Measurements from ENCODE around the gene CCDC70. TPM values are rescaled to one million over a fixed set of nuclear protein-coding genes. Genes with fewer than 3 reads are reported as not detected.

Gene CCDC70
- total RNA-seq, 1 donor from 2014 or later, result not detected

DNA sequence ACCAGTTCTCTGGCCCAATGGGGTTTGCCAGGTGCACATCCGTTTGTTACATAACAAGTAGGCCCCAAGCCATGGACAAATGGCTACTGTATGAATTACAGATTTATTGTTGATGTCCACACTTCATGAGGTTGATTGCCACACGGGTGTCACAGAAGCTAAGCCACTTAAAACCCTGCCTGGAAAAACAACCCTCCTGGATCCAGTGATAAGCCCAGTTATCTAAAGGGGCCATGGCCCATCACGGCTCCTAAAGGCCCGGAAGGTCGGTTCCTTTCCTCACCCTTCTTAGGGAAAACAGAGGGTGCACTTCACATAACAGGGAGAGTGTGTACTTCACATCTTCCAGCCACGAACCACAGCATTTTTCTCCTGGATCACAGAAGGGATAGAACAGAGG lies 20.9 kb upstream of the CCDC70 start:
- no peaks in the 10 kb centered on the region for H3K27me3 ChIP-seq (ENCODE audit: control insufficient read depth in 3 of 3, insufficient read depth in 3 of 3, low read length in 3 of 3)
- H3K36me3 ChIP-seq (ENCODE audit: control insufficient read depth in 3 of 3, insufficient read depth in 3 of 3, low read length in 3 of 3), result no peaks in the 10 kb centered on the region
- H3K4me3 ChIP-seq (ENCODE audit: low read length in 3 of 3), result no peak overlapping the region
- H3K9me3 ChIP-seq (ENCODE audit: control insufficient read depth in 3 of 3, low read length in 3 of 3), result no peaks in the 10 kb centered on the region
- peaks cover 2 to 6% (median 3%) of the 10 kb centered on the region in 3 donors for H3K4me1 ChIP-seq (ENCODE audit: control insufficient read depth in 3 of 3, insufficient read depth in 3 of 3, low read length in 3 of 3)
- H3K9ac ChIP-seq (ENCODE audit: low read depth in 1 of 3, low read length in 3 of 3), result no peak overlapping the region
- H3K27ac ChIP-seq (ENCODE audit: low read depth, low read length), result no peak overlapping the region

DNA sequence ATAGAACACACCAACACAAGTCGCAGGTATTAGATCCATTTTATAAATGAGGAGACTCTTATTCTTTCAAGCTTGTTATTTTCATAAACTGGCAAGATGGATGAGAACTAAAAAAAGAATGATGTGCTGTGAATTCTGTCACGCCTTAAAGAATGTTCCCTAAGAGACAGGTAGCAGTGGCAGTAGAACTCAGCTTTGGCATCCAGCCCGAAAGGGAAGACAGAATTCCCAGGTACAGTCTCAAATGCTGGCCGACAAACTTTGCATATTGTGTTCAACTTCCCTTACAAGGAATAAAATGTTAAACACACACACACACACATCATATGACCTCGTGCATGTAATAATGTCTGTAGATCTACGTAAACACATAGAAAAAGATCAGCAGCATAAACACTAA lies 20.0 kb upstream of the CCDC70 start:
- Histone ChIP-seq H3K27ac (ENCODE audit: low read depth, low read length) (no peak overlapping the region), H3K4me1 (ENCODE audit: control insufficient read depth in 3 of 3, insufficient read depth in 3 of 3, low read length in 3 of 3) (peaks cover 2 to 6% (median 3%) of the 10 kb centered on the region in 3 donors), H3K4me3 (ENCODE audit: low read length in 3 of 3) (no peak overlapping the region), H3K36me3 (ENCODE audit: control insufficient read depth in 3 of 3, insufficient read depth in 3 of 3, low read length in 3 of 3) (no peaks in the 10 kb centered on the region), H3K9ac (ENCODE audit: low read depth in 1 of 3, low read length in 3 of 3) (no peak overlapping the region), H3K27me3 (ENCODE audit: control insufficient read depth in 3 of 3, insufficient read depth in 3 of 3, low read length in 3 of 3) (no peaks in the 10 kb centered on the region), H3K9me3 (ENCODE audit: control insufficient read depth in 3 of 3, low read length in 3 of 3) (no peaks in the 10 kb centered on the region)

DNA sequence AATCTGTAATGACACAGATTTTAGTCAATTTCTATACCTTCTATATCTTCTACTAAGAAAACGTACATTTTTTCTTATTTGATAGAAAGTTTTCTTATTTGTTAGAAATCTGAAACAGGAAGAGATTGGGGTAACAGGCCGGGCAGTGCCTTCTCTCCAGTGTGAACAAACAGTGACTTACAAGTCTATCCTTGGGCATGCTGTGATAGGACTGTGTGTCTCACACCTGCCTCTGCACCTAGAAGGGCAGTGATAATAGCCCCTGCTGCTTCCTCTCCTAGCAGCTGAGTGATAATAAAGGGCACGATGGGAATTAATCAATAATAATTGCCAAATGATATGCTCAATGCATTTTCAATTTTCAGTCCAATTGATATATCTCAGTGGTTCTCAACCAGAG lies 18.2 kb upstream of the CCDC70 start:
- Histone ChIP-seq H3K27ac (ENCODE audit: low read depth, low read length) (no peak overlapping the region), H3K4me1 (ENCODE audit: control insufficient read depth in 3 of 3, insufficient read depth in 3 of 3, low read length in 3 of 3) (peaks cover 2 to 6% (median 3%) of the 10 kb centered on the region in 3 donors), H3K27me3 (ENCODE audit: control insufficient read depth in 3 of 3, insufficient read depth in 3 of 3, low read length in 3 of 3) (no peaks in the 10 kb centered on the region), H3K9me3 (ENCODE audit: control insufficient read depth in 3 of 3, low read length in 3 of 3) (no peaks in the 10 kb centered on the region), H3K4me3 (ENCODE audit: low read length in 3 of 3) (no peak overlapping the region), H3K36me3 (ENCODE audit: control insufficient read depth in 3 of 3, insufficient read depth in 3 of 3, low read length in 3 of 3) (no peaks in the 10 kb centered on the region), H3K9ac (ENCODE audit: low read depth in 1 of 3, low read length in 3 of 3) (no peak overlapping the region)

DNA sequence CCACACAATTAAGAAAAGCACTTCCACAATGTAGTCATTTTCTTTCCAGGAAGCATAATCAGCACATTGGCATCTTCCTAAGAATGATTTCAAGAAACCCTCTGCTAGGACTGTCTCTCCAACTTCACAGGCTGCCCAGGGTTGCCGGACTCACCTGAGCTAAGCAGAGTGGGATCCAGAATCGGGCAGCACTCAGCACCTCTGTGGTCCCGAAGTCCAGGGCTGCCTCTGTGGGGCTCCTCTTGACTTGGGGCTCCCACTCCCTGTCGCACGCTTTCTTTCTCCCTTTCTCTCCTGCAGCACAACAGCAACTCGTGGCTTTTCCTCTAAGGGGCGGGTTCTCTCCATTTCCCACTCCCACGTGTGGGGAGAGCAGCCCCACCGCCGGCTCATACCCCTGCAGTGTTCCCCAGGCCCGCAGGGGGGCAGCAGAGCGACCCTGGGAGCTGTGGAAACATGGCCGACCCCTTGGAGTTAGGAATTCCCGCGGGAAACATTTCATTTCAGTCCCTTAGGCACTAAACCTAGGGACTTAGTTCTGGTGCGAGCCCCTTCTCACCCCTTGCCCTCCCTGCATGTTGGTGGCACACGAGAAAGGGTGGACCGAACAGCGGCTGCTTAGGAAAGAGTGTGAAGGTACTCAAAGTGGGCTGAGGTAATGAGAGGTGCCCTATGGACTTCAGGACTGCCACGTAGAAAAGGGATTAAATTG lies 16.8 kb upstream of the CCDC70 start, which contains the start of gene TMEM272:
Gene TMEM272 (minus strand): TSS at position 316 of the 712 bp plus-strand sequence. CDS start 6,647 bp downstream, outside the sequence.
- no peaks in the 10 kb centered on the region for H3K36me3 ChIP-seq (ENCODE audit: control insufficient read depth in 3 of 3, insufficient read depth in 3 of 3, low read length in 3 of 3)
- H3K27me3 ChIP-seq (ENCODE audit: control insufficient read depth in 3 of 3, insufficient read depth in 3 of 3, low read length in 3 of 3), result no peaks in the 10 kb centered on the region
- no peak within 1 kb of the TSS for H3K27ac ChIP-seq (ENCODE audit: low read depth, low read length)
- H3K4me1 ChIP-seq (ENCODE audit: control insufficient read depth in 3 of 3, insufficient read depth in 3 of 3, low read length in 3 of 3), result peaks cover 2 to 6% (median 3%) of the 10 kb centered on the region in 3 donors
- no peak within 1 kb of the TSS for H3K9ac ChIP-seq (ENCODE audit: low read depth in 1 of 3, low read length in 3 of 3)
- no peaks in the 10 kb centered on the region for H3K9me3 ChIP-seq (ENCODE audit: control insufficient read depth in 3 of 3, low read length in 3 of 3)
- H3K4me3 ChIP-seq (ENCODE audit: low read length in 3 of 3), result peak within 1 kb of the TSS; percentile 19 to 54 (median 49)

DNA sequence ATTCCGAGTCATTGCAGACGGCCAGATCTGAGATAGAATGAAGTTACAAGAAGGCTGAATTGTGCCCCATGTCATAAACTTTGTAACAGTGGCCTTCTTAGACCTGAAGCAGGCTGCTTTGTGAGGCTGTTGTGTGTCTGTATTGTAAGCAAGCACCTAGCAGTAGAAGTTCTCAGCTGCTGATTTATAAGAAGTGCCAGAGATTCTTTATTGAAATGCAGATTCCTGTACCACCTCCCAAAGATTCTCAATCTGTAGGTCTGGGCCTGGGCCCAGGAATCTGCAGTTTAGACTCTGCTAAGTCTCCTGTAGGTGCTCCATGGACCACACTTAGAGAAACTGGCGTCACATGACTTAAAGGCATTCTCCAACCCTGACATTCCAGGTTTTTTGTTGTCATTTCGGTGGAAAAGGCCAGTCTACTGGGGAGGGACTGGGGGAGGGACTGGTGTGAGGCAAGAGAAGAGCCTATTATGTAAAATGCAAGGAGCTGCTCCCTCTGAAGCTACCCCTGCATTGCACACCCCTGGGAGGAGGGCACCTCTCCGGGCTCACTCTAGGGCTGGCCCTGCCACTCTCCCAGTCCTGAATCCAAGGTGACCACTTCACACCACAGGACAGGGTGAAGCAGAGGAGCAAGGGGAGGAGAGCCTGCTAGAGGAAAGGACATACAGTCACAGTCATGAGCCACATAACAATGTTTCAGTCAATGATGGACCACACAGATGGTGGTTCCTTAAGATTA lies 16.0 kb upstream of the CCDC70 start:
- Histone ChIP-seq H3K27me3 (ENCODE audit: control insufficient read depth in 3 of 3, insufficient read depth in 3 of 3, low read length in 3 of 3) (no peaks in the 10 kb centered on the region), H3K27ac (ENCODE audit: low read depth, low read length) (no peak overlapping the region), H3K9me3 (ENCODE audit: control insufficient read depth in 3 of 3, low read length in 3 of 3) (no peaks in the 10 kb centered on the region), H3K4me3 (ENCODE audit: low read length in 3 of 3) (no peak overlapping the region), H3K9ac (ENCODE audit: low read depth in 1 of 3, low read length in 3 of 3) (no peak overlapping the region), H3K36me3 (ENCODE audit: control insufficient read depth in 3 of 3, insufficient read depth in 3 of 3, low read length in 3 of 3) (no peaks in the 10 kb centered on the region), H3K4me1 (ENCODE audit: control insufficient read depth in 3 of 3, insufficient read depth in 3 of 3, low read length in 3 of 3) (peaks cover 2 to 6% (median 3%) of the 10 kb centered on the region in 3 donors)

DNA sequence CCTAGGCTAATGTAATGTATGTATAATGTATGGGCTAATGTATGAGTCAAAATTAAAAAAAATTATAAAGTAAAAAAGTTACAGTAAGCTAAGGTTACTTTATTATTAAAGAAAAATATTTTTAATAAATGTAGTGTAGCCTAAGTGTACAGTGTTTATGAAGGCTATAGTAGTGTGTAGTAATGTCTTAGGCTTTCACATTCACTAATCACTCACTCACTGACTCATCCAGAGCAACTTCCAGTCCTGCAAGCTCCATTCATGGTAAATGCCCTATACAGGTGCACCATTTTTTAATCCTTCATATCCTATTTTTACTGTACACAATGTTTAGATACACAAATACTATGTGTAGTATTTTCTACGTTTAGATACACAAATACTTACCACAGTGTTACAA lies 15.0 kb upstream of the CCDC70 start:
- no peaks in the 10 kb centered on the region for H3K9me3 ChIP-seq (ENCODE audit: control insufficient read depth in 3 of 3, low read length in 3 of 3)
- no peaks in the 10 kb centered on the region for H3K36me3 ChIP-seq (ENCODE audit: control insufficient read depth in 3 of 3, insufficient read depth in 3 of 3, low read length in 3 of 3)
- H3K27me3 ChIP-seq (ENCODE audit: control insufficient read depth in 3 of 3, insufficient read depth in 3 of 3, low read length in 3 of 3), result no peaks in the 10 kb centered on the region
- H3K9ac ChIP-seq (ENCODE audit: low read depth in 1 of 3, low read length in 3 of 3), result no peak overlapping the region
- peaks cover 2 to 6% (median 3%) of the 10 kb centered on the region in 3 donors for H3K4me1 ChIP-seq (ENCODE audit: control insufficient read depth in 3 of 3, insufficient read depth in 3 of 3, low read length in 3 of 3)
- no peak overlapping the region for H3K4me3 ChIP-seq (ENCODE audit: low read length in 3 of 3)
- H3K27ac ChIP-seq (ENCODE audit: low read depth, low read length), result no peak overlapping the region

DNA sequence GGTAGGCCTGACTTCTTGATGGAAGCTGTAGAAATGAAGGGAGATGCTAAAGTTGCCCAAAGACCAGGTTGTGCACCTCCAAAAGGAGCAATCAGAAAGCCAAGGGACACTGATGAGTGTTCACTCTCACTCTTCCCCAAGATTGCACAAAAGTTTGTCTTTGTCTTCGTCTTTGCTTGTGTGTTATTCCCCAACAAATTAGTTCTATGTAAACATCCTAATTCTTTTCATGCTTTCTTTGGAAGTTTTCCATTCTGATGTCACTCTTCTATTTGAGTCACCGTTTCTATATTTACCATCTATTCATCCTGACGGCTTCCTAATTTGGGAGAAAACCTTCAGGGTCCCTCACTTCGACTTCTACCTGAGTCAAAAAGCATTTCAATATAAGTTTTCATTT lies 13.1 kb upstream of the CCDC70 start:
- H3K9ac ChIP-seq (ENCODE audit: low read depth in 1 of 3, low read length in 3 of 3), result no peak overlapping the region
- no peak overlapping the region for H3K4me3 ChIP-seq (ENCODE audit: low read length in 3 of 3)
- no peaks in the 10 kb centered on the region for H3K9me3 ChIP-seq (ENCODE audit: control insufficient read depth in 3 of 3, low read length in 3 of 3)
- H3K4me1 ChIP-seq (ENCODE audit: control insufficient read depth in 3 of 3, insufficient read depth in 3 of 3, low read length in 3 of 3), result peaks cover 2 to 6% (median 3%) of the 10 kb centered on the region in 3 donors
- H3K27me3 ChIP-seq (ENCODE audit: control insufficient read depth in 3 of 3, insufficient read depth in 3 of 3, low read length in 3 of 3), result no peaks in the 10 kb centered on the region
- no peaks in the 10 kb centered on the region for H3K36me3 ChIP-seq (ENCODE audit: control insufficient read depth in 3 of 3, insufficient read depth in 3 of 3, low read length in 3 of 3)
- H3K27ac ChIP-seq (ENCODE audit: low read depth, low read length), result no peak overlapping the region

DNA sequence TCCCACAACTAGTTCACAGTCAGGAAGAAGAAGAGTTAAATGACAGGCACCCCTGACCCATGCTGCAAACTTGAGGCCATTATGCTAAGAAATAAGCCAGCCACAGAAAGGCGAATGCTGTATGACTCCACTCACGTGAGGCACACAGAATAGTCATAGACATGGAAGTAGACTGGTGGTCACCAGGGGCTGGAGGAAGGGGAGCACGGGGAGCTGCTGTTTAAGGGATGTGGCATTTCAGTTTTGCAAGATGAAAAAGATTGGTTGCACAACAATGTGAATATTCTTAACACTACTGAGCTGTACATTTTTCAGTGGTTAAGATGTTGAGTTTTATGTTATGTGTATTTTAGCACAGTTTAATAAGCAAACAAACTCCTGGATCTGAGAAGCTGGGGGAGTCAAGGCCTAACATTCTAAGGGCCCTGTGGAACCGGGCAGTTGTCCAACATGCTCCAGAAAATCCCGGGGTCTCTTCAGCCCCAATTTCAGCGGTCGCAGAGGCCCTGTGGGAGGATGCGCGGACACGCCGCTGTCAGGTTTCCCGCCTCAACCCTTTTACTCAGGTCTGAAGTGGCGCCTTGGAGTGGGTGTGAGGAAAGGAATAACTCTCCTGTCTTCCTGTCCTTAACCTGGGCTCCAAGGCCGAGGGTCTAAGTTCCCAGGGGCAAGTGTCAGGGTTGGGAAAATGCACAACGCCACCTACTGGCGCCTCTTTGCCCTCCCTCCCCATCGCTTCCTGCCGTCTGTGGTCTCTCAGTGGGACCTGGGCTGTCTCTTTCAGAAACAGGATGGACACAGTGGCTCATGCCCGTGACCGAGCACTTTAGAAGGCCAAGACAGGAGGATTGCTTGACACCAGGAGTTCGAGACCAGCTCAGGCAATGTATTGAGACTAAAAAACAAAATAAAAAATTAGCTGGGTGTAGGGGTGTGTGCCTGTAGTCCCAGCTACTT lies 12.3 kb upstream of the CCDC70 start:
- Histone ChIP-seq H3K4me1 (ENCODE audit: control insufficient read depth in 3 of 3, insufficient read depth in 3 of 3, low read length in 3 of 3) (peaks cover 2 to 6% (median 3%) of the 10 kb centered on the region in 3 donors), H3K27ac (ENCODE audit: low read depth, low read length) (no peak overlapping the region), H3K27me3 (ENCODE audit: control insufficient read depth in 3 of 3, insufficient read depth in 3 of 3, low read length in 3 of 3) (no peaks in the 10 kb centered on the region), H3K36me3 (ENCODE audit: control insufficient read depth in 3 of 3, insufficient read depth in 3 of 3, low read length in 3 of 3) (no peaks in the 10 kb centered on the region), H3K4me3 (ENCODE audit: low read length in 3 of 3) (no peak overlapping the region), H3K9ac (ENCODE audit: low read depth in 1 of 3, low read length in 3 of 3) (no peak overlapping the region), H3K9me3 (ENCODE audit: control insufficient read depth in 3 of 3, low read length in 3 of 3) (no peaks in the 10 kb centered on the region)

DNA sequence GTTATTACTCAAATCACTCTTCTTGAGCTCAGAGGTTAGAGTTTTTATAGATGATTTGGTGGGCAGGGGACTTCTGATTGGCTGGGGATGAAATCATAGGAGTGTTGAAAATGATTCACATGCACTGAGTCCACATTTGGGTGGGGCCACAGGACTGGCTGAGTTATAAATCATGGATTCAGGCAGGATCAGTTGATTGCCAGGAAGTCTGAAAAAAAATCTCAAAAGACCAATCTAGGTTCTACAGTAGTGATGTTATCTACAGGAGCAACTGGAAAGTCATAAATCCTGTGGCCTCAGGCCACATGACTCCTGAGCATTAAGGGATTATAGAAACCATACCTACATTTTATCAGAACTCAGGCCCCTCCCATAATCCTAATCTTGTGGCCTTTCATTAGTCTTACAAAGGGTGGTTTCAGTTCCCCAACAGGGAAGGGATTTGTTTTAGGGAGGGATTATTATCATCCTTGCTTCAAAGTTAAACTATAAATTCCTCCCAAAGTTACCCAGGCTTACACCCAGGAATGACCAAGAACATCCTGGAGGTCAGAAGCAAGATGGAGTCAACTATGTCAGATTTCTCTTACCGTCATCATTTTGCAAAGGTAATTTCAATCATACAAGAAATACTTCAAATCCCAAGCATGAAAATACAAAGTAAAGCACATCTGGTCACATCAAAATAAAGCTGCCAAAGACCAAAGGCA lies 5.6 kb upstream of the CCDC70 start:
- H3K36me3 ChIP-seq (ENCODE audit: control insufficient read depth in 3 of 3, insufficient read depth in 3 of 3, low read length in 3 of 3), result no peaks in the 10 kb centered on the region
- no peak overlapping the region for H3K4me3 ChIP-seq (ENCODE audit: low read length in 3 of 3)
- H3K4me1 ChIP-seq (ENCODE audit: control insufficient read depth in 3 of 3, insufficient read depth in 3 of 3, low read length in 3 of 3), result no peaks in the 10 kb centered on the region
- H3K27ac ChIP-seq (ENCODE audit: low read depth, low read length), result no peak overlapping the region
- no peaks in the 10 kb centered on the region for H3K27me3 ChIP-seq (ENCODE audit: control insufficient read depth in 3 of 3, insufficient read depth in 3 of 3, low read length in 3 of 3)
- H3K9ac ChIP-seq (ENCODE audit: low read depth in 1 of 3, low read length in 3 of 3), result no peak overlapping the region
- no peaks in the 10 kb centered on the region for H3K9me3 ChIP-seq (ENCODE audit: control insufficient read depth in 3 of 3, low read length in 3 of 3)
